Stomach smooth muscle (tissue), 2 donors: Measurements from ENCODE around the gene OSGIN1.

ENCODE experiments used
- H3K27ac ChIP-seq: one replicate; pipeline ENCODE4 v1.7.0; 2013; ENCODE audit warnings: mild to moderate bottlenecking, low read length, inconsistent platforms
- H3K27me3 ChIP-seq, 2 donors: one replicate each; pipeline ENCODE4 v1.7.0; 2013; ENCODE audit warnings: low read length in 2 of 2; ENCODE audit not compliant: insufficient read depth in 2 of 2, control insufficient read depth in 1 of 2
- H3K36me3 ChIP-seq, 2 donors: one replicate each; pipeline ENCODE4 v1.7.0; 2013; ENCODE audit warnings: low read length in 2 of 2; ENCODE audit not compliant: control insufficient read depth in 2 of 2, insufficient read depth in 2 of 2
- H3K4me1 ChIP-seq: one replicate; pipeline ENCODE4 v1.7.0; 2013; ENCODE audit warnings: low read length; ENCODE audit not compliant: control insufficient read depth, insufficient read depth
- H3K4me3 ChIP-seq, 2 donors: one replicate each; pipeline ENCODE4 v1.7.0; 2013; ENCODE audit warnings: low read length in 2 of 2
- H3K9ac ChIP-seq, 2 donors: one replicate each; pipeline ENCODE4 v1.7.0; 2013; ENCODE audit warnings: low read length in 2 of 2, mild to moderate bottlenecking in 1 of 2
- H3K9me3 ChIP-seq, 2 donors: one replicate each; pipeline ENCODE4 v1.7.0; 2013; ENCODE audit warnings: low read length in 2 of 2; ENCODE audit not compliant: control insufficient read depth in 2 of 2
- donor health status: healthy.
- donor health status: Pancreatic carcinoma.

Gene OSGIN1

DNA sequence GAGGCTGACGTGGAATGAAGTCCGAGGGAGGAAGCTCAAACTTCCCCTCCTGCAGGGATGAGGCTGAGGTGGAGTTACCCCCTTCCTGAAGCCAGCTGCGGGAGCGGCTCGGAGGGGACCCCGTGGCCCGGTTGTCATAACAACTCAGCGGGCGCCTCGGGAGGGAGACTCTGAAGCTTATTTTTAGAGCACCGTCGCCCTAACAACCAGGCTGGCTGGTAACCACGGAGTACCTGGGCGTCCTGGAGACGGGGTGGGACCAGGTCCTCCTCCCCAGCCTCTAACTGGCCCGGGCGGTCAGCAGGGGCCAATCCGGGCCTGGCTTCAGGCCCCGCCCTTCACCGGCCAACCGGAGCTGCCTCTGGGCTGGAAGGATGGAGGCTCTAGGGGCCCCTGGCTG is 42.7 kb downstream of the OSGIN1 start:
- H3K36me3 ChIP-seq = no peaks in the 10 kb centered on the region
- H3K9ac ChIP-seq = no peak overlapping the region
- peaks cover 21 to 26% of the 10 kb centered on the region in 2 donors for H3K27me3 ChIP-seq
- H3K27ac ChIP-seq = no peak overlapping the region
- H3K4me3 ChIP-seq = no peak overlapping the region
- no peaks in the 10 kb centered on the region for H3K4me1 ChIP-seq
- no peaks in the 10 kb centered on the region for H3K9me3 ChIP-seq

DNA sequence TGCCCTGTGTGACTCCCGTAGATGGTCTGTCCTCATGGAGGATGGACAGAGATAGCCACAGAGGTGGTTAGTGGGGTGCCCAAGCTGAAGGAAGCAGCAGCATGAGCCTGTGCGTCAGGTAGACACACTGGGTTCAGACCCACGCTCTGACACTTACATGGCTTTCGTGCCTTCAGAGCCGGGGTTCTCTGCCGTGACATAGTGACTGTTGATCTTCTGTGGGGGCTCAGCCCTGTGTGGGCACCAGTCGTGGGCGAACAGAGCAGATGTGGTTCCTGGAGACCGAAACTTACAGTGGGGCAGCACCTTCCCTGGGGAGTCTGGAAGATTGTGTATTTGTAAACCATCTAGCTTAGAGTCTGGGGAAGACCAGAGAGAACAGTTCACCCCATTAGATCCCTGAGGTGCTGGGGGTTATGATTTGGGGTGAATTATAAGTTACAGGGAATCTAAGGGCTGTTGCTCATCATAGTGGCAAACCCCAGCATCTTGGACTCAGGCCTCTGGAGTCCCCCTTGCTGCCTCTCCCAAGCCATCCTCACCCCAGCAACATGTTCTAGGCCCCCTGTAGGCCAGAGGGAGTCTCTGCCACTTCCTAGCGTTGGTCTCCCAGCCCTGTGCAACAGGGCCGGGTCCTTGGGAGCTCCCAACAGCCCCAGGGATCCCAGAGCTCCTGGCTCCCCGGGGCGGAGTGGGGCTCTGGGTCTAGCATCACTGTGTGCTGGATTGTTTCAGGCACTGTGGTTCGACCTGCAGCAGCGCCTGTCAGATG is 43.6 kb downstream of the OSGIN1 start:
- Histone ChIP-seq H3K4me1 (no peaks in the 10 kb centered on the region), H3K9ac (no peak overlapping the region), H3K27ac (no peak overlapping the region), H3K27me3 (peaks cover 21 to 28% of the 10 kb centered on the region in 2 donors), H3K9me3 (no peaks in the 10 kb centered on the region), H3K36me3 (no peaks in the 10 kb centered on the region), H3K4me3 (no peak overlapping the region)

DNA sequence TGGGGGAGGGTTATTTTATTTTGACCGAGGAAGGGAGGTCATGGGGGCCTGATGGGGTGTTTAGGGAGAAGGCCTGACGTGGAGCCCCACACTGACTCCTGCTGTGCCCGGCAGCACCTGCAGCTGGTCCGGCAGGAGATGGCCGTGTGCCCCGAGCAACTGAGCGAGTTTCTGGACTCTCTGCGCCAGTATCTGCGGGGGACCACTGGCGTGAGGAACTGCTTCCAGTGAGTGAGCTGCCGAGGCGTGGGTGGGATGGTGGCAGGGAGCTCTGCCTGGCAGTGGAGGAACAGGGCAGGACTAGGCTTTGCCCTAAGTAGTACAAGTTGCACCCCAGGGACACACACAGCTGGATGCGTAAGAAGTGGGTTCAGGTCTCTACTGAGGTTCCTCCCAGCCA is 45.1 kb downstream of the OSGIN1 start:
- Histone ChIP-seq H3K9me3 (no peaks in the 10 kb centered on the region), H3K9ac (no peak overlapping the region), H3K27me3 (peaks cover 20 to 33% of the 10 kb centered on the region in 2 donors), H3K4me3 (no peak overlapping the region), H3K4me1 (no peaks in the 10 kb centered on the region), H3K36me3 (no peaks in the 10 kb centered on the region), H3K27ac (no peak overlapping the region)

DNA sequence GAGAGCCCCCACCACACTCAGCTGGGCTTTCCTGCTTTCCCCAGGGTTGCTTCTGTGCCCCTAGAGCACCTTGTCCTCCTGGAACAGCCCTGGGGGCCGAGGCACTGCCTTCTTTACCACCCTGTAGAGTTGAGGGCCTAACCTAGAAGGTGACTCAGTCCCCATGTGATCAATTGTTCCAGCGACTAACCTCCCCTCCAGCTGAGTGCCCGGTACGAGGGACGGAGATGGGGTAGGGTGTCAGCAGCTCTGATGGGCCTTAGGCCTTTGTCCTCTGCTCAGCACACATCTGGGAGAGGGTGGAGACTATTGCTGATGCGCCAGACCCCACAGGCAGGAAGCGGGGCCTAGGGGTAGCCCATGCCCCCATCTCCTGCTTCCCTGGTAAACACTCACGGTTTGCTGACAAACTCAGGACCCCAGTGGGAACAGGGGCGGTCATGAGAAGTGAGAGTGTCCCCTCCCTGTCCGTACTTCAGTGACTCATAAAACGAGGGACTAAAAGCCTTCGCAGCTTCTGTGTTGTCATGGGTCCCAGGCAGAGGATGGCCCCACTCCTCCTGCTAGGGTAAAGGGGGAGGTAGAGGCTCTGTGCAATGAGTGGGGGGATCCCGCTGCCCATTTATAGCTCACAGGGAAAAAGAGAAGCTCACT is 48.1 kb downstream of the OSGIN1 start:
- peaks cover 15 to 30% of the 10 kb centered on the region in 2 donors for H3K27me3 ChIP-seq
- no peak overlapping the region for H3K27ac ChIP-seq
- H3K9ac ChIP-seq = no peak overlapping the region
- H3K9me3 ChIP-seq = no peaks in the 10 kb centered on the region
- no peak overlapping the region for H3K4me3 ChIP-seq
- no peaks in the 10 kb centered on the region for H3K36me3 ChIP-seq
- H3K4me1 ChIP-seq = no peaks in the 10 kb centered on the region

DNA sequence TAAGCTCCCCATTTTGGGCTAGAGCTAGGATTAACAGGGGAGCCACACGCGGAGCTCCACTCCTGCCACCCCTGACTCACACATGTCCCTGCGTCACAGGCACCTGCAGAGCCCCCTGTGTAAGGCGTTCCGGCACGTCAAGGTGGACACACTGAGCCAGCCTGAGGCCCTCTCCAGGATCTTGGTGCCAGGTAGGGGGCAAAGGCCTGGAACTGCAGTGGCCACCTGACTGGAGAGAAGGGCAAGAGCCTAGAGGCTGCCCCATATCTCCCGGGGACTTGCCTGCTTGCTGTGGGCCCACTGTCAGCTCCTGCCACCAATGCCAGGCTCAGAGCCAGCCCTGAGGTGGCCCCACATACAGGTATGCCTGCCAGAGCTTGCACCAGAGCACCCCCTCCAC is 48.7 kb downstream of the OSGIN1 start:
- Histone ChIP-seq H3K9me3 (no peaks in the 10 kb centered on the region), H3K9ac (no peak overlapping the region), H3K4me1 (no peaks in the 10 kb centered on the region), H3K27ac (no peak overlapping the region), H3K27me3 (peaks cover 10 to 24% of the 10 kb centered on the region in 2 donors), H3K4me3 (no peak overlapping the region), H3K36me3 (no peaks in the 10 kb centered on the region)

DNA sequence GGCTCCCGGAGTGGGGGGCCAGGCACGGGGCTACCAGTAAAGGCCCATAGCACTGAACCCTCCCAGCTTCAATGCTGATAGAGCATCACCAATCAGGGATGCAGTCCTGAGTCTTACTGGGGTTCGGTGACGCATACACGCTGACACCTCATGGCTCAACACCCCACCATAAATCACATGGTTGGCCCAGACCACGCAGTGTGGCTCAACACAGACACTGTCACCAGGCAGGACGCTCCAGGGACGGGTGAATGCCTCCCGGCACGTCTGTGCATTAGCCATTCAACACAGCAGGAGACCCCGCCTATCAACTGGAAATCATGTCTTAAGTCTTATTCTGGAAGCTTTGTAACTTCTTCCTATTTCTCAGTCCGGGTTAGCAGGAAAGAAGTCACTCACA is 50.0 kb downstream of the OSGIN1 start:
- no peak overlapping the region for H3K27ac ChIP-seq
- H3K4me3 ChIP-seq = no peak overlapping the region
- no peak overlapping the region for H3K9ac ChIP-seq
- no peaks in the 10 kb centered on the region for H3K36me3 ChIP-seq
- no peaks in the 10 kb centered on the region for H3K9me3 ChIP-seq
- H3K4me1 ChIP-seq = no peaks in the 10 kb centered on the region
- peaks cover 9 to 20% of the 10 kb centered on the region in 2 donors for H3K27me3 ChIP-seq

DNA sequence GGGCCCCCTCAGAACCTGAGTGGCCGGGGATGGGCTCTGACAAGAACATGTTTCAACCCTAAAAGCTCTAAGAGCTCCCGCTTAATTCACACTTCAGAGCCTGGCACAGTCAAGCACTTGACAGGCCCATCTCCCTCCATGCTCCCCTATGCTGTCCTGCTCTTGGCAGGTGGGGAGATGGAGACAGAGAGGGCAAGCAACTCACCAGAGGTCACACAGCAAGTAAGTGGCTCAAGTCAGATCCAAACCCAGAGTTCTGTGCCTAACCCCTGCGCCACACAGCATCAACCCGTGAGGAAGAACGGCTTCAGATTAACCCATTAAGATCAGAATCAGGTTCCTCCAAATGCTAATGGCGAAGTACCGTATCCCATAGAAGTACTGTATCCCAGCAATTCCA is 51.4 kb downstream of the OSGIN1 start:
- no peak overlapping the region for H3K27ac ChIP-seq

DNA sequence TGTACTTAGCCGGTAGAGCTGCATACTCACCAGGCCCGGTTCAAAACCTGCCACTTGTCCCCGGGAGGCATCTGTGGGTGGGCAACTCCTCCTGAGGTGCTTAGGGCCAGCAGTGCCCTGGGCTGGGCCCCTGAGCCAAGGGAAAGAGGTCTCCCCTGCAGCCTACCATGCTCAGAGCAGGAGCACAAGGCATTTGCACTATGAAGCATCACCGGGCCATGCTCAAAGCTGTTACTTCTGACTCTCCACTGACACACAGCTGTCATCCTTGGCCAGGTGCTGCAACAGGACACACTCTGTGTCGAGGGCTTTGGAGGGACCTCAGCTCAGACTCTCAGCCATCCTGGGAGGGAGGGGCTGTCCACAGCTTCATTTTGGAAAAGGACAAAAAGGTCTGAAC is 52.4 kb downstream of the OSGIN1 start:
- no peaks in the 10 kb centered on the region for H3K36me3 ChIP-seq
- peaks cover 2 to 10% of the 10 kb centered on the region in 2 donors for H3K27me3 ChIP-seq
- no peak overlapping the region for H3K4me3 ChIP-seq
- no peak overlapping the region for H3K27ac ChIP-seq
- H3K9ac ChIP-seq = no peak overlapping the region
- H3K4me1 ChIP-seq = no peaks in the 10 kb centered on the region
- H3K9me3 ChIP-seq = no peaks in the 10 kb centered on the region

More for the DNA sequence above, 51.4 kb downstream of the OSGIN1 start:
- no peak overlapping the region for H3K4me3 ChIP-seq
- H3K27me3 ChIP-seq = peaks cover 2 to 10% of the 10 kb centered on the region in 2 donors
- H3K36me3 ChIP-seq = no peaks in the 10 kb centered on the region
- no peaks in the 10 kb centered on the region for H3K4me1 ChIP-seq
- no peak overlapping the region for H3K9ac ChIP-seq
- H3K9me3 ChIP-seq = no peaks in the 10 kb centered on the region

DNA sequence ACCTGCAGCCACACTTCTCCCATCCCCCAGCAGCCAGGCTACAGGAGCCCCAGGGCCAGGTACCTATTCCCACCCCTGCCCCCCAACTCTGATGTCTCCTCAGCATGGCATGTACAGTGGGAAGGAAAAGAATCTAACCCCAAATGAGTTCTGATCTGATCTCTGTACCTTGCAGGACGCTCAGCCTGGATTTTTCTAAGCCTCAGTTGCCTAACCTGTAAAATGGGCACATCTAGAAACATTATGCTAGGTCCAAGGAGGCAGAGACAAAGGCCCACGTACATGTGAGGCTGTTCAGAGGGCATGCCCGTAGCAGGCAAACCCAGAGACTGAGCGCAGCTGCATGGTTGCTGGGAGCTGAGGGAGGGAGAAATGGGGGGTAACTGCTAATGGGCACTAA is 54.5 kb downstream of the OSGIN1 start:
- Histone ChIP-seq H3K27ac (no peak overlapping the region), H3K36me3 (no peaks in the 10 kb centered on the region), H3K9me3 (no peaks in the 10 kb centered on the region), H3K9ac (no peak overlapping the region), H3K4me1 (no peaks in the 10 kb centered on the region), H3K4me3 (no peak overlapping the region), H3K27me3 (peaks cover 2 to 3% of the 10 kb centered on the region in 2 donors)

DNA sequence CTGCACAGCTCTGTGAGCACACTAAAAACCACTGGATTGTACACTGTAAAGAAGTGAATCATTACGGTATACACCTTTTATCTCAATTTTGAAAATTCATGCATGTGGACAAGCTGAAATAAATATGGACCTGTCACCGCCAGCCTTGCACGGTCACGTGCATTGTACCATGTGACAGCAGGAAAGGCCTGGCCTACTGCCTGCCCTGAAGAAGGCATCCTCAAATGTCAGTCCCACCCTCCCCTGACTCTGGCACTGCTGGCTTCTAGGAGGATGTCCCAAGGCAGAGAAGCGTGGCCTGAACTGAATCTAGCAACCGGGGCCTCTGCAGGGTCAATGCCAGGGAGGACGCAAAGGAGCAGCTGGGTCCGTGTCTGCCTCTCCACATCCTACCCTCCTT is 54.9 kb downstream of the OSGIN1 start:
- Histone ChIP-seq H3K27me3 (peaks cover 0 to 2% of the 10 kb centered on the region in 2 donors), H3K9me3 (no peaks in the 10 kb centered on the region), H3K36me3 (no peaks in the 10 kb centered on the region), H3K4me3 (no peak overlapping the region), H3K4me1 (no peaks in the 10 kb centered on the region), H3K9ac (no peak overlapping the region), H3K27ac (no peak overlapping the region)

DNA sequence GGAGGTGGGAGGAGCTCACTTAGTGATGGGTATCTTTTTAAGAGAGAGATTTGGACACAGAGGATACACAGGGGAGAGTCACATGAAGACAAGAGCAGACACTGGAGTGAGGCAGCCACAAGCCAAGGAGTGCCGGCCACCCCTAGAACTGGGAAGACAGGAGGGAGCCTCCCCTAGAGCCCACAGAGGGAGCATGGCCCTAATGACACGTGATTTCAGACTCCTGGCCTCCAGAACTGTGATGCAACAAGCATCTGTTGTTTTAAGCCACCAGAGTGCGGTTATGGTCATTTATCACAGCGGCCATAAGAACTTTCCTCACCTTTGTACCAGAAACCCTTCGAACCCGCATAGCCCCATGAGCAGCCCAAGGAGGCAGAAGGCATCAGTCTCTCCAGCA is 56.2 kb downstream of the OSGIN1 start:
- Histone ChIP-seq H3K4me3 (no peak overlapping the region), H3K9ac (no peak overlapping the region), H3K27ac (no peak overlapping the region), H3K4me1 (peaks cover 2% of the 10 kb centered on the region), H3K36me3 (no peaks in the 10 kb centered on the region), H3K9me3 (no peaks in the 10 kb centered on the region), H3K27me3 (peaks cover 0 to 3% of the 10 kb centered on the region in 2 donors)
